NCI-H748 (cell line): ENCODE measurements around the gene IQCN.

Source experiments
- DNase-seq: peaks from one replicate; lab custom pipeline; 2025; ENCODE audit not compliant: unreplicated experiment; lab: John Stamatoyannopoulos, UW

The IQCN gene, protein sequence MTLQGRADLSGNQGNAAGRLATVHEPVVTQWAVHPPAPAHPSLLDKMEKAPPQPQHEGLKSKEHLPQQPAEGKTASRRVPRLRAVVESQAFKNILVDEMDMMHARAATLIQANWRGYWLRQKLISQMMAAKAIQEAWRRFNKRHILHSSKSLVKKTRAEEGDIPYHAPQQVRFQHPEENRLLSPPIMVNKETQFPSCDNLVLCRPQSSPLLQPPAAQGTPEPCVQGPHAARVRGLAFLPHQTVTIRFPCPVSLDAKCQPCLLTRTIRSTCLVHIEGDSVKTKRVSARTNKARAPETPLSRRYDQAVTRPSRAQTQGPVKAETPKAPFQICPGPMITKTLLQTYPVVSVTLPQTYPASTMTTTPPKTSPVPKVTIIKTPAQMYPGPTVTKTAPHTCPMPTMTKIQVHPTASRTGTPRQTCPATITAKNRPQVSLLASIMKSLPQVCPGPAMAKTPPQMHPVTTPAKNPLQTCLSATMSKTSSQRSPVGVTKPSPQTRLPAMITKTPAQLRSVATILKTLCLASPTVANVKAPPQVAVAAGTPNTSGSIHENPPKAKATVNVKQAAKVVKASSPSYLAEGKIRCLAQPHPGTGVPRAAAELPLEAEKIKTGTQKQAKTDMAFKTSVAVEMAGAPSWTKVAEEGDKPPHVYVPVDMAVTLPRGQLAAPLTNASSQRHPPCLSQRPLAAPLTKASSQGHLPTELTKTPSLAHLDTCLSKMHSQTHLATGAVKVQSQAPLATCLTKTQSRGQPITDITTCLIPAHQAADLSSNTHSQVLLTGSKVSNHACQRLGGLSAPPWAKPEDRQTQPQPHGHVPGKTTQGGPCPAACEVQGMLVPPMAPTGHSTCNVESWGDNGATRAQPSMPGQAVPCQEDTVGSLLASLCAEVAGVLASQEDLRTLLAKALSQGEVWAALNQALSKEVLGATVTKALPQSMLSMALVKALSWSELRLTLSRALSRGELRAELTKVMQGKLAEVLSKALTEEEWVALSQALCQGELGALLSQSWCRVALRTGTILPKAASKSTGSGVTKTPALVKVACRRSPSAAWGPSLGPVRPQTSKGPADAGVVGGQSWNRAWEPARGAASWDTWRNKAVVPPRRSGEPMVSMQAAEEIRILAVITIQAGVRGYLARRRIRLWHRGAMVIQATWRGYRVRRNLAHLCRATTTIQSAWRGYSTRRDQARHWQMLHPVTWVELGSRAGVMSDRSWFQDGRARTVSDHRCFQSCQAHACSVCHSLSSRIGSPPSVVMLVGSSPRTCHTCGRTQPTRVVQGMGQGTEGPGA (N-terminal part only)

GRCh38 chr19:18274219-18274780 lies at the start of gene IQCN:
IQCN (minus strand) TSS chr19:18274452; CDS start chr19:18269478, 4,974 bp downstream.
- no peak for DNase-seq

DNA sequence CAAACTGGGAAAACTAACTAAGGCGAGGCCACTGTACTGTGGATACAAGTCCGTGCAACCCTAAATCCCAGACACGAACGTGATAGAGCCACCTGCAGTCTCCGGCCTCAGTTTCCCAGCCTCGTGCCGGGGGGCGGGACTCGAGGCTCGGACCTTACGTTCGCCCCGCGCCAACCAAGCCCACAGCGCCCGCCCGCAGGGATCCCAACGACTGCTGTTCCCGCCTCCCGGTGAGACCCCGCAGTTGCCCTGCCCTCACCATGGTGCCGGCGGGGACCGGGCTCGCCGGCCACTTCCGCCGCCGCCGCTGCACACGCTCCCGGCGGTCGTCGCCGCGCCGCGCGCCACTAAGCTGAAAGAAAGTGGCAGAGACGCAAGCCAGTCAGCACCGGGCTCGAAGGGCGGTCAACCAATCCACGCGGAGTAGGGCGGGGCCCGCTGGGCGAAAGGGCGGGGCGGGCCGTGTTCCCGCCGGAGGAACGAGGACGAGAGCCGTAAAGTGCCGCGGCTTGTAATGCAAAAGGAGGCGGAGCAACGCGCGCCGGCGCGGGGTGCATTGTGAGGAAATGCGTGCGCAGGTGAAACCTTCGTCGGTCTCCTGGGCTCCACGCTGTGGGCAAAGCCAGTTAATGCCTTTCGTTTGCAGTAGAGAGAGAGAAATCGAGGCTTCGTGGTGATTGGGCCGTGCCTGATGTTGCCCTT lies 48.7 kb upstream of the IQCN start, which contains the start of gene LSM4:
Gene LSM4 (minus strand): TSS at position 318 of the 702 bp plus-strand sequence. CDS start 56 bp downstream, at position 262.
- peak; percentile 97 for DNase-seq

- DNase-seq = peak; percentile 54
Measured at GRCh38 chr19:18322318-18322758, 48.1 kb upstream of the IQCN start.

DNA sequence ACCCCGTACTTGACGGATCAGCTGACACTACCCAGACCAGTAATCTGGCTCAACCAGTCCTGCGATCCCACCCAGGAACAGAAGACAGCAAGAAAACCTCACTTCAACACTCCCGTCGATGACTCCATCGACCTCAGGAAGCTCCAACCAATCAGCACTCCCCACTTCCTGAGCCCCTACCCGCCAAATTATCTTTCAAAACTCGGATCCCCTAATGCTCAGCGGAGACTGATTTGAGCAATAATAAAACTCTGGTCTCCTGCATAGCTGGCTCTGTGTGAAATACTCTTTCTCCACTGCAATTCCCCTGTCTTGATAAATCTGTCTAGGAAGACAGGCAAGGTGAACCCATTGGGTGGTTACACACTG lies 47.5 kb upstream of the IQCN start:
- DNase-seq = no peak

- no peak for DNase-seq
Measured at GRCh38 chr19:18320865-18321733, 46.8 kb upstream of the IQCN start.

GRCh38 chr19:18319591-18320135 lies 45.4 kb upstream of the IQCN start:
- DNase-seq = no peak

DNA sequence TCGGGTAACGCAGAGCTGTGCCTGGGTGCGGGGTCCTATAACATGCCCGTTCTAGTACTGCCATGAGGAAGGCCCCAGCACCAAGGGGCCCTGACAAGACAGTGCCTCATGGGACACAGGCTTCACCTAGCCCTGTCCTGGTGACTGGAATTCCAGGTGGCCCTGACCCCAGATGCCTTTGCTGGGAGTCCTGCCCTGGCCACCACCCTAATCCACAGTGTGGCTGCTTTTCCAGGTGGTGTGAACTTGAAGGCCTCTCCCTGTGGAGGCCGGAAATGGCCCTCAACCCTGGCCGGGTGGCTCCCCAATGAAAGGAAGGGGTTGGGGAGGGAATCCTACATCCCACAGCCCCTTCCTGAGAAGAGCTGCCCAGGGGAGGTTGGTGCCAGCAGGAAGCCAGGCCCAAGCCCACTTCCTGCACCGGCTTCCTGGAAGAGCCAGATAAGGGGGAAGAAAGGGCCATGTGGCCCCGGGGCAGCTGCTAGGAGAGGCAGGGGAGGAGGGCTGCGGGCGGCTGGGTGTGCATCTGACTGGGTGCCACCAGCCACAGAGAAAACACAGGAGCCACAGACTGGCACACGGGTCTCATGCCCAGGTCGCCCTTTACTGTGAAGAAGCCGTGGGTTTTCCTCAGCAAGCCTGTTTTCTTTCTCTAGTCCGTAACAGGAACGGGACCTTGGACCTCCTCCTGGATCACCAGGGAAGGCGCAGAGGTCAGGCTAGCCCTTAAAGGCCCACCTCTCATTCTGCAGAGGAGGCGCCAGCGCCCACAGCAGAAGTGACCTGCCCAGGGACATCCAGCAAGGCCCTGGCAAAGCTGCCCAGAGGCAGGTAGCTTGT lies 43.9 kb upstream of the IQCN start:
- no peak for DNase-seq

DNA sequence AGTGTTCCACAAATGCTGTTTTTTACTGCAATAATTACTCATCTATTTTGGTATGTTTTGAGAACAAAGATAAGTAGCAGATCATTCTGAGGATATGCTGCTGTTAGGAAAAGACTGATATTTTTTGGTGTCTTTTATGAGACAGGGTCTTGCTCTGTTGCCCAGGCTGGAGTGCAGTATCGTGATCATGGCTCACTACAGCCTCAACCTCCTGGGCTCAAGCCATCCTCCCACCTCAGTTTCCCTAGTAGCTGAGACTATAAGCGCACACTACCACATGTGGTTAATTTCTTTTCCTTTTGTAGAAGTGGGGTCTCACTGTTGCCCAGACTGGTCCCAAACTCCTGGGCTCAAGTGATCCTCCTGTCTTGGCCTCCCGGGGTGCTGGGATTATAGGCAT lies 39.1 kb upstream of the IQCN start:
- no peak for DNase-seq

GRCh38 chr19:18312092-18312534 lies 37.9 kb upstream of the IQCN start:
- DNase-seq = no peak

DNA sequence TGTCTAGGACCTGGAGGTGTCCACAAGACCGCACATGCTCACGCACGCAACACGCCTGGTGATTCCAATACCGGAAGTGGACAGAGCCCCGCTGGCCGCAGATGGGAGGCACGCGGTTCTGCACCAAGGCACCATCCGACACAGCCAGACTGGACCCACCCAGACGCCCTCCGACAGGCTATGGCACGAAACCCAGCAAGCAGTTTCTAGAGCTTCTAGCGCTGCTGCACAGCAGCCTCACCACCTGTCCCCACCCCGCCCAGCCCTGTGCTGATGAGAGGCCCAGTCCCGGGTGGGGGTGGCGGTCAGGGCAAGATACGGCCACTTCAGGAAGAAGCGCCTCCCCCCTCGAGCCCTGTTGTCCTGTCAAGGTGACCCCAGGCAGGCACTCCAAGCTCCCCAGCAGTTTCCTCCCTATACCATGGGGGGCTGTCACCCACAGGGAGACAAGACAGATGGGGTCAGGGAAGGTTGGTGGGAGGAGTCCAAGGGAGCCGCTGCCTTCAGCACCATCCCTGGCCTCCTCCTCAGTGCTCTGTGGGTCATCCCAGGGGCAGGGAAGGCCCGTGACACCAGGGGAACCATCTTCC lies 37.3 kb upstream of the IQCN start:
- no peak for DNase-seq

GRCh38 chr19:18310966-18311365 lies 36.7 kb upstream of the IQCN start:
- no peak for DNase-seq

DNA sequence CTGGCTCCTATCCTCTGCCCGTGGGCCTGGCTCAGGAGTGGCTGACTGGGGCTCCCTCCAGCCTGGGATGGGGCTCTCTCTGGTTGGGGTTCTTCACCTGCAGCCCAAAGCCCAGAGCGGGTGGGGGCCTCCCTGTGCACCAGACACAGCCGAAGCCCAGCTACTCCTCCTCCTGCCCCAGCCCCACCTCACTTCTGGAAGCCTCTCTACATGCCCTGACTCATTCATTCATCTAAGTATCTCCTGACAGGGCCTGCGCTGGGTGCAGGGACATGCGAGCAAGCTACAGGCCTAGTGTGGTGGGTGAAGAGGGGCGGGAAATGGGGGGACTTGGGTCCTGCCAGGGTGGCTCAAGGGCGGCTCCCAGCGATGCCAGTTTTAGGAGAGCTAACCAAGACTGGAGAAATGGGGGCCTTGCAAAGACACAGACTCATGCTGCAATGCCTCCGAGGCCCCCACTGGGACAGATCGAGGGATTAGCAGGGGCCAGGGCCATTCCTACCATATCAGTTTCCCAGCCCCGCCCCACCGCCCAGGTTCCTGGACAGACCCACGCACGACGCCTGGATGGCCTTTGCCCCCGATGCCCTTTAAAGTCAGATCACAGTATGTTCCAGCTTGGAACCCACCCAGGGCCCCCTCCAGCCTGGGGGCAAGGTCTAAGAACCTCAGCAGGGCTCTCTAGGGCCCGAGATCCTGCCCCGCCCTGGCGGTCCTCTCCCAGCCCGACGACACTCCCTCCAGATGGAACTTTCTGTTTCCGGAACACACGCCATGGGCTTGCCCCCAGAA lies 36.1 kb upstream of the IQCN start:
- DNase-seq = no peak

DNA sequence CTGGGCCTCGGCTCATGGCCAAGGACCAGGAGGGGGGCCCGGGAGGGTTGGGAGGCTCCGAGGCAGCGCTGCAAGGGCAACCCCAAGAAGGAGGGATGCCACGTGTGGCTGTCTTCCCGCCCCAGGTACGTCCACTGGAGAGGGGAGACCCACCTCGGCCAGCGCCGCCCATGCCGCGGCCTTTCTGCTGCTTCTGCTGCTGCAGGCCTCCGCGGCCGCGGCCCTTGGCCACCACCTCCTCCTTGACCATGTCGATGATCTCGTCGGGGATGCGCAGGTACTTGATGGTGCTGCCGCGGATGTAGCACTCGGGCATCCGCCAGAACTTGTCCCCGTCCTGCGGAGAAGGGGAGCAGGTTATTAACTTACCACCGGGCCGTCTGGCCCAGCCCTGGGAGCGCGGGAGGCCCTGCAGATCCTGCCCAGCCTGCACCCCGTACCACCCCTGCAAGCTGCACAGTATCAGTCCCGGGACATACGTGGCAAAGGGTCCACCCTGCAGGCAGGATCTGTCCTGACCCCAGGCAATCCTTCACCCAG lies 35.3 kb upstream of the IQCN start:
- DNase-seq = no peak

DNA sequence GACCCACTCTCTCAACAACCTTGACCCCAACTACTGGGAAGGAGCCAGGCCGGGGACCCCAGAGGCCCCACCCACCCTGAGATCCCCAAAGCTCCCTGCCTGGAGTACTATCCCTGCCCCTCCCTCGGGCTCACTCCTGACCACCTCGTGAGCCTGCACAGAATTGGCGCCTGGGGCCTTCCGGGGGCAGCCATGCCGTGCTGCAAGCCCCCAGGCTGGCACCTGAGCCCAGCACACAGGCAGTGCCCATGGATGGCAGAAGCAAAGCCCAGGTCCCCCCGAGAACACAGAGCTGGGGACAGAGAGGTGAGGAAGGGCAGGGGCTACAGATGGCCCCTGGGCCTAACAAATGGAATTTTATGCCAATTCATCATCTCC lies 34.7 kb upstream of the IQCN start:
- no peak for DNase-seq

DNA sequence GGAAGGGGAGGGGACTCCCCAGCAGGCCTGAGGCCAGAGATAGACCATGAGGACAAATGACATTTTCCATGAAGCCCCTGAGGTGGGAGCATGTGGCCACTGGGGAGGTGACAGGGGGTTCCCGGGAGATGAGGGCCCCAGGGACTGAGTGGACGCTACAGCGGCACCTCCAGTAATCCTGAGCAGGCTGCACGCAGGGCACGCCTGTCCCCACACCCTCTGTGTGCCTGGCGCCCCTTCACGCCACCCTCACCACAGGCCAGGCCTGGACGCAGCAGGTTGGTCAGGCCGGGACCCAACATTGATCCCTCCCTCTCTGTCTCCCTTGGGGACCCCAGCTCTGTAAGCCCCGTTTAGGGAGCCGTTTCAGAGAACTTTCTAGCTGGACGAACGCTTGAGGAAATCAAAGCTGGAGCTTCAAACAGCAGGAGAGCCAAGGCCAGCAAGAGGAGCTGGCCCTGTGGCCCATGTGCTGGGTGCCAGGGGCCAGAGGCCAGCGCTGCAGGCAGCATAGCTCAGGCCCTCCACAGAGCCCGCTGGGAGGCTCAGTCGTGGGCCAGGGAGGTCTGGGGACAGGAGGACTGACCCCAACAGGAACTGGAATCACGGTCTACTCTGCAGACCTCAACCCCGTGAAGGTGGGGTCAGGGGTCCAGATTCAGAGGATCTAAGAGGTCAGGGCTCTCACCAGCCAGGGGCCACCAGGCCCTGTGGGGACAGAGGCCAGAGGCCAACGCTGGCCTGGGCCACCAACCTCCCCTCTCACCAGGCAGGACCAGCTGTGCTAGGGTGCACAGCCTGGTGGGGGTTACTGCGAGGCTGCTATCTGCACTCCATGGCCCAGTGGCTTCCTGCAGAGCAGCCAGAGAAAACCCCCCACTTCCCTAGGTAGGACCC lies 34.0 kb upstream of the IQCN start:
- DNase-seq = no peak

DNA sequence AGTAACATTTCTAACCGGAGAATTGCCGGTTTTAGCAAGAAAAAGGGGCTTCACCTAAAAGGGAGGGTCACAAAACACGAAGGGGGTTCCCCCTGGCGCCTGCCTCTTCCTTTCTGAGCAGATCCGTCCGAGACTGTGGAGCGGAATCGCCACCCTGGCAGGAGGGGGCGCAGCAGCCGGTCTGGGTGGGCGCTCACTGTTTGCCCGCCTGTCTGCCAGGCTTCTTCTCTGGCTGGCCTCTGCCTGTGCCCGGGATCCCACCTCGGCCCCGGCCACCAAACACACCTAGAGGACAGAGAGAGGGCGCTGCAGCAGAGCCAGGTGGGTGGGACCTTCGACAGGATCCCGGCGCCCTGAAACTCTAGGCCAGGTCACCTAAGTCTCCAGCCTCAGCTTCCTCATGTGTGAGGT lies 33.0 kb upstream of the IQCN start:
- DNase-seq = no peak
